K562 treated with DMSO at 1 percent for 12 hours (cell line): ENCODE results near the gene ACTR3. TPM values are rescaled to one million over a fixed set of nuclear protein-coding genes. Genes with fewer than 3 reads are reported as not detected.

Experiments used
- total RNA-seq: library from RNA; unstranded; fragments of 300-600 nt; gene quantifications from 2 replicates; pipeline ENCODE4 v1.2.3, GENCODE V29; 2022; ENCODE audit not compliant: insufficient read depth

ACTR3 gene
- total RNA-seq, result 95.6 and 219 TPM in 2 replicates

GRCh38 chr2:113889471-113890252, at the start of gene ACTR3:
ACTR3 (plus strand) TSS chr2:113890089; CDS start chr2:113890280, 191 bp downstream.

Other genes with a start within 250 kb of the ACTR3 start
- gene SLC35F5, start 133.4 kb upstream of the ACTR3 start, total RNA-seq, result 5.9 and 24.1 TPM in 2 replicates